GM19468 (cell line): ENCODE results near the gene HTRA3.

ENCODE experiments used
- ATAC-seq: cut with Tn5 transposase; IDR thresholded peaks from one replicate; pipeline ENCODE4 v1.9.1; 2021; ENCODE audit warnings: mild to moderate bottlenecking, moderate library complexity, moderate number of reproducible peaks; ENCODE audit not compliant: unreplicated experiment; ENCODE audit errors: extremely low read depth

Gene HTRA3

DNA sequence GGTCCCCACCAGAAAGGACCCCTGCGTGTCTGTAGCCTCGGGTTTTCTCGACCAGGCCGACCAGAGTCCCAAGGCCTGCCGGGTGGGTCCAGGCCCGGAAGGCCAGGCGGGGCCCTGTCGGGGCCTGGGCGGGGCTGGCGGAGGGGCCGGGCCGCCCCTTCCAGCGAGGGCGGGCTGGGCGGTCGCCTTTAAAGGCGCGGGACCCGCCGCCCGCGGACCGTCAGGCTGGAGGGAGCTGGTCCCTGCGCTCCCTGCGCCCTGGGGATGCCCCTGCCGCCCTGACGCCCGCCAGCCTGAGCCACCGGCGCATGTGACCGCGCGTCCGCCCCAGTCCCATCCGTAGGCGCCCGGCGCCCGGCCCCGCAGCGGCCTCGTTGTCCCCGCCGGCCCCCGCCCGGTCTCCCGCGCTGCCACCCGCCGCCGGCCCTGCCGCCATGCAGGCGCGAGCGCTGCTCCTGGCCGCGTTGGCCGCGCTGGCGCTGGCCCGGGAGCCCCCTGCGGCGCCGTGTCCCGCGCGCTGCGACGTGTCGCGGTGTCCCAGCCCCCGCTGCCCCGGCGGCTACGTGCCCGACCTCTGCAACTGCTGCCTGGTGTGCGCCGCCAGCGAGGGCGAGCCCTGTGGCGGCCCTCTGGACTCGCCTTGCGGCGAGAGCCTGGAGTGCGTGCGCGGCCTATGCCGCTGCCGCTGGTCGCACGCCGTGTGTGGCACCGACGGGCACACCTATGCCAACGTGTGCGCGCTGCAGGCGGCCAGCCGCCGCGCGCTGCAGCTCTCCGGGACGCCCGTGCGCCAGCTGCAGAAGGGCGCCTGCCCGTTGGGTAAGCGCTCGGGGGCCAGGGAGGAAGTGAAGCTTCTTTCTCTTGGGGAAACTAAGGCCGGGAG lies at the start of gene HTRA3:
TSS of gene HTRA3 (plus strand) at position 220 of the 883 bp plus-strand sequence. CDS start at position 435, 215 bp downstream.
- ATAC-seq, result no peak

DNA sequence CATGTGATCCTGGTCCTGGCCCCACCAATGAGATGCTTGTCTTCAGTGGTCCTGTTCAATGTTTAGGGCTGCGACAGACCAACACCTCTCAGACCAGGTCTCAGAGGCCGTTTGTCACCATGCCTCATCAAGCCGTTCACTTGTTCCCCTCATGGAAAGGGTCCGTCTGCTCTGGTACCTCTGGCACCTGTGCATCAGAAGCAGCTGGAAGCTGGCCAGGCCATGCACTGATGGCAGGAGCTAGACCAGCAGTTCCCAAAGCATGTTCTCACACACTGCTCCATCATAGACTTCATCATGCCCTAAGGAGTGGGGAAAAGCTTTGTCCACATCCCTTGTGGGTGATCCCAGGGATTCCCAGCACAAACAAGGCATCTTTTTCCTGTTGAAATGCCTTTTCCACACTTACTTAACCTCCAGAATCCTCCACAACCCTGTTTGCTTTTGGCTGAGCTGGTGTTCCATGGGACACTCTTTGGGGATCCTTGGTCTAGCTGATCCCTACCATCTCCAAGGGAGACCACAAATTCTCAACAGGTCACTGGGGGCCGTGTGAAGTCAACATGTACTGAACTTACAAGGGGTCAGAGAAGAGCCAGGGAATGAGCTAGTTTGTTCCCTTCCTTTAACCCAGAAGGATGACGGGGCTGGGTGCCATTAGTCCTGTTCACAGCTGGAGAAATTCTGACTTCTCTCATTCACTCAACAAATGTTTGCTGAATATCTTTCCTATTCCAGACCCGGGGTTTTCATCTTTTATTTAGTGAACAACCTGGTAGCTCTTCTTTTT lies 48.7 kb upstream of the HTRA3 start:
- ATAC-seq, result no peak

DNA sequence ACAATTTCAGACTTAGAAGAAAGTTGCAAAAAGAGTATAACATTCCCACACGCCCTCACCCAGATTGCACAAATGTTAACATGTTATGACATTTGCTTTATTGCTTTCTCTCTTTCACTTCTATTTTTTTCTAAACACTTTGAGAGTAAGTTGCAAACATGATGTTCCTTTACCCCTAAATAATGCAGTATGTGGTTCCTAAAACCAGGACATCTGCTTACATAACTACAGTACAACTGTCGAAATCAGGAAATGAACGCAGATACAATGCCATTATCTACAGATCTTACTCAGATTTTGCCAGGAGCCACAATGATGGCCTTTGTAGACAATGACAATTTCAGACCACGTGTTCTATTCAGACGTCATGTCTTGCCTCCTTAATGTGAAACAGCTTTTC lies 48.1 kb upstream of the HTRA3 start:
- peak; percentile 13 for ATAC-seq

DNA sequence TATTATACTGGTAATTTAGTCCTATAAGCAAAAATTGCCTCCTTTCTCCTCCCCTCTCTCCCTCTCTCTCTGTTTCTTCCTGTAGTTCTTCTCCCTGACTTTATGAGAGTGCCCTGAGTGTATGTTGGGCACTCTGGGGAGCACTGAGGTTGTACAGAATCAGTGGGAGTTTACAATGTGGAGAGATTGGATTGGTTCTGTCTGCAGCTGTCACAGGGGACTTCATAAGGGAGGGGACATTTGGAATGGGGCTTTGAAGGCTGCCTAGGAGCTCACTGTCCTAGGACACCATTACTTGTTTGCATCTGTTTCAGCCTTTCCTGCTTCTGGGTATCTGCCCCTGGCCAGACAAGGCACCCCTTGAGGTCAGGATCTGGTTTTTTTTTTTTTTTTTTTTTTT lies 47.6 kb upstream of the HTRA3 start:
- ATAC-seq, result no peak

- no peak for ATAC-seq
Measured at GRCh38 chr4:8222609-8223388, 46.8 kb upstream of the HTRA3 start.

DNA sequence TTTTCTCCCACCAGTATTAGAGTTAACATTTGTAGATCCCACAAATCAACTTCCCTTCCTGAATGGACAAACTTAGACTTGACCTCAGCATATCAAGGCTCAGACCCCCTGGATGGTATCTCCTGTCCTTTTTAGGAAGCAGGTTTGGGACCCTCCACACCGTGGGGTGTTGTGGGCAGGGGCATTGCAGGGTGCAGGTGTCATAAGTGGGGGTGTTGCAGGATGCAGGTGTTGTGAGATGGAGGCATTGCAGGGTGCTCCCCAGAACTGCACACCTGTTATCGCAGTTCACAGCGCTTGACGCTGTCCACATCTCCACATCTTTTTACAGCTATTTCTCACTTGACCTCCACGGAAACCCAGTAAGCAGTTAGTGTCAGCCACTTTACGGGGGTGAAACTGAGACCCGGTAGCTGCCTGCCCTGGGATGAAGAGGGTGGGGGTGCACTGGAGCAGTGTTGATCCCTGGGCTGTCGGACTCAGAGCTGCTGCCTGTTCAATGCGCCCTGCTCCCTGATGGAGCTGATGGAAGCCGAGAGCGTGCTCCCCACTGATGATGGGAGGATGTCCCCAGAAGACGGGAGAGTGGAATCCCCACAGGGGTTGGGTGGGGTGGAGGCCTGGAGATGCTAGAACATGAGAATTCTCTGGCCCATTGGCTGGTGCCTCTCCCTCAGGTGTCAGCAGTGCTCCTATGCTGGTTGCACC lies 45.1 kb upstream of the HTRA3 start:
- no peak for ATAC-seq

DNA sequence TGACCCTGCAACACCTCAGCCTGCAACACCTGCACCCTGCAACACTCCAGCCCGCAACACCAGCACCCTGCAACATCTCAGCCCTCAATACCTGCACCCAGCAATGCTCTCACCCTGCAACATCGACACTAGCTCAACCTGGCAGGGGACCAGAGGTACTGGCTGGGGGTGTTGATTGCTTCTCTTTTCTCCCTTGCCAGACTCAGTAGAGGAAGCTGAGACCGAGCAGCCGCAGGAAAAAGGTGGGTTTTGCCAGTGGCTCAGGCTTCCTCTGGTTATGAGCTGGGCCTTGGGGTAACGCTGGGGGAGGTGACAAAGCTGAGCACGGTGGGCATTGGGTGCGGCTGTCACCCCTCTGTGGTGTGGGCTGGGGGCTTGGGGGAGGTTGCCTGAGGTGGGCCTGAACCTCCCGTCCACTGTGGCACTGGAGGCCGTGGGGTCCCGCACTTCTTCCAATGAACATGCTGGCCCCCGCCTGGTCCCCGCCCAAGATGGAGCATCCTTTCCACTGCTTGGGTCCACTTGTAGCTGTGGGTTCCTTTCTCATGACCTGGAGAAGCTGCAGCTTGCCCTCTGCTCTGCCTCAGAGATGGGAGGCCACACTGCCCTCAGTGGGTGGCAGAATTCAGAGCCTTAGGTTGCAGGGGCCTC lies 44.5 kb upstream of the HTRA3 start:
- ATAC-seq, result no peak

DNA sequence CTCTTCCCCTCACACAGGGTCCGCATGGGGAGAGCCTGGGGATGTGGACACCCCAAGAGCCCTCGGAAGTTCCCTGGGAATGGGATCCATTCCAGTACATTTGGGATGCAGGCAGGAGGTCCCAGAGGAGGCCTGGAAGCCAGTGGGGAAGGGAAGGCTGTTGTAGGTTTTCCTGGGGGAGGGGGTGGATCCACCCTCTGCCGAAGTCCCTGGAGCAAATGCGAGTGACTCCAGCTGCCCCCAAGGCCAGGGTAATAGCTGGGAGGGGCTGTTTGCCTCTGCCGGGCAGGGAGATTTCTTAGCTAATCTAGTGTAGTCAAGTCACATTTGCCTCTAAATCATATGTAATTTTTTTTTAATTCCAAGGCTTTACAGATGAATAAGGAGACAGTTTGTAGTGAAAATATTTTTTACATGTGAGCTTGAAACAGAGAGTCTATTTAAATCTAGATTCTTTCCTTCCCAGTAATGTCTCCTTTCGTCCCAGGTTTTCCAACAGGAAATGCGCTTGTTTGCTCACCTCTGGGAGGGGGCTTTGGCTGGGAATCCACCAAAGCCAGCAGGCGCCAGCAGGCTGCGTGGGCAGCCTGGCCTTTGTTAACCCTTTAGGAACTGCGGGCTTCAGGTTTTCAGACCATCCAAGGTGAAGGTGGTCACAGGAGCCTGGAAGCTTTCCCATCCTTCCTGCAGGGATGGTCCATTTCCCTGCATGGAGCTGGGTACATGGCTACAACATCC lies 43.7 kb upstream of the HTRA3 start:
- ATAC-seq, result no peak

DNA sequence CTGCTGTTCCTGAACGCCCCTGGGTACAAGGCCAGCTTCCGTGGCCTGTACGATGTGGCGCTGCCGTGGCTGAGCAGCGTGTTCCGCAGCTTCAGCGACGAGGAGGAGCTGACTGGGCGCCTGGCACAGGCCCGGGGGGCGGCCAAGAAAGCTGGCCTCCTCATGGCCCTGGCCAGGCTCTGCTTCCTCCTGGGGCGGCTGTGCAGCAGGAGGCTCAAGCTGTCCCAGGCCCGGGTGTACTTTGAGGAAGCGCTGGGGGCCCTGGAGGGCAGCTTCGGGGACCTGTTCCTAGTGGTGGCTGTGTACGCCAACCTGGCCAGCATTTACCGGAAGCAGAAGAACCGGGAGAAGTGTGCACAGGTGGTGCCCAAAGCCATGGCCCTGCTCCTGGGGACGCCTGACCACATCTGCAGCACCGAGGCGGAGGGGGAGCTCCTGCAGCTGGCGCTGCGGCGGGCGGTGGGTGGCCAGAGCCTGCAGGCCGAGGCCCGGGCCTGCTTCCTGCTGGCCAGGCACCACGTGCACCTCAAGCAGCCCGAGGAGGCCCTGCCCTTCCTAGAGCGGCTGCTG lies 42.3 kb upstream of the HTRA3 start:
- no peak for ATAC-seq

DNA sequence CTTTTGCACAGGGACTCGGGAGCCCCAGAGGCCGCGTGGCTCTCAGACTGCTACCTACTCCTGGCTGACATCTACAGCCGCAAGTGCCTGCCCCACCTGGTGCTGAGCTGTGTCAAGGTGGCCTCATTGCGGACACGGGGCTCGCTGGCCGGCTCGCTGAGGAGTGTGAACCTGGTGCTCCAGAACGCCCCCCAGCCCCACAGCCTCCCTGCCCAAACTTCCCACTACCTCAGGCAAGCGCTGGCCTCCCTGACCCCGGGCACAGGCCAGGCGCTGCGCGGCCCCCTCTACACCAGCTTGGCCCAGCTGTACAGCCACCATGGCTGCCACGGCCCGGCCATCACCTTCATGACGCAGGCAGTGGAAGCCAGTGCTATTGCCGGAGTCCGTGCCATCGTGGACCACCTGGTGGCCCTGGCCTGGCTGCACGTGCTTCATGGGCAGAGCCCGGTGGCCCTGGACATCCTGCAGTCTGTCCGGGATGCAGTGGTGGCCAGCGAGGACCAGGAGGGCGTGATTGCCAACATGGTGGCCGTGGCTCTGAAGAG lies 41.7 kb upstream of the HTRA3 start:
- no peak for ATAC-seq

GRCh38 chr4:8228319-8229250 lies 41.0 kb upstream of the HTRA3 start:
- peak; percentile 53 for ATAC-seq

DNA sequence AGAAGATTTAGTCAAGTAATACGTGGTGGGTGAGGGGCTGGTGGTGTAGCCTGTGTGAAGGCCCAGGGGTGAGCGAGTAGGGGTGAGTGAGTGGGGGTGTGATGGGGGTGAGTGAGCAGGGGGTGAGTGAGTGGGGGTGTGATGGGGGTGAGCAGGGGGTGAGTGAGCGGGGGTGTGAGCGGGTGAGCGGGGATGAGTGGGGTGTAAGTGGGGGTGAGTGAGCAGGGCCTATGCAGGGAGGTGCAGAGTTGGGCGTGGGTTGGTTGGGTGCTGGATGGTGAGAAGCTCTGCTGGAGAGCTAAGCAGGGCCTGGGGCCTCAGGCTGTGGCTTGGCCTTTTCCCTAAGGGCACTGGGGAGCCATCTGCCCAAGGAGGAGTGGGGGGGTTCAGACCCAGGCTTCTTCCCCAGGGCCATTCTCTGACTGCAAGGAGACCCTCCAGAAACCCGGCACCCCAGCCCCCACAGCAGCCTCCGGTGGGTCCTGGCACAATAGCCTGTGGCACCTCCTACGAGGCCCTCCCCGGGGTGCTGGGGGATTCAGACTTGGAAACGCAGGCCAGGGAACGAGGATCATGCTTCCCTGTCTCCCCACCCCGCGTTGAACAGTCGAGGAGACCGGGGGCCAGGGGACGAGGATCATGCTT lies 40.1 kb upstream of the HTRA3 start:
- no peak for ATAC-seq

- ATAC-seq, result no peak
Measured at GRCh38 chr4:8230033-8230432, 39.5 kb upstream of the HTRA3 start.

DNA sequence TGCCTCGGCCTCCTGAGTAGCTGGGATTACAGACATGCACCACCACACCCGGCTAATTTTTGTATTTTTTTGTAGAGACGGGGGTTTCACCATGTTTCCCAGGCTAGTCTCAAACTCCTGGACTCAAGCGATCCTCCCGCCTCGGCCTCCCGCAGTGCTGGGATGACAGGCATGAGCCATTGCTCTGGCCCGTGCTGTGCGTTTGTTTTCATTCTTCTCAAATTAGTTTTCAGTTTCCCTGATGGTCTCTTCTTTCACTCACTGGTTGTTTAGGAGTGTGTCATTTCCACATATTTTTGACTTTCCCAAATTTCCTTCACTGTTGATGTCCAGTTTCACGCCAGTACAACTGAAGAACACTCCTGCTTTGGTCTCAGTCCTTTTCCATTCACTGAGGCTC lies 38.7 kb upstream of the HTRA3 start:
- no peak for ATAC-seq

DNA sequence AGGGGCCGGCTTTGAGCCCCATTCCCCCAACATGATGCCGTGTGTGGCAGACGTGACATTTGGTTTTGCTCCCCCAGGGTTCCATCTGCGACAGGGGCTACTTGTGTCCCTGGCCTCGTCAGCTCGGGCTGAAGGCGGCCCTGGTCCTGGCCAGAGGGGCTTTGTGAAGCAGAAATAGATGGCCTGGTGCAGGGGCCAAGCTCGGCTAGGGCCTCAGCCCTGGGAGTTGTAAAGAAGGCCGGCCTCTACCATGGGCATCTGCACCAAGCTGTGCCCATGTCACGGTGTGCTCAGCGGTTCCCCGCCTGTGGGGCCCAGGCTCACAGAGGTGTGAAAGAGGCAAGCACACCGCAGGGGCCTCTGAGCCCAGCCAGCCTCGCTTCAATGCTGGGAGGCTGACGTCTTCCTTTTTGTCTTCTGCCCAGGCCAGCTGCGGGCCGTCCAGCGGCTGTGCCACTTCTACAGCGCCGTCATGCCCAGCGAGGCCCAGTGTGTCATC lies 38.0 kb upstream of the HTRA3 start:
- no peak for ATAC-seq

DNA sequence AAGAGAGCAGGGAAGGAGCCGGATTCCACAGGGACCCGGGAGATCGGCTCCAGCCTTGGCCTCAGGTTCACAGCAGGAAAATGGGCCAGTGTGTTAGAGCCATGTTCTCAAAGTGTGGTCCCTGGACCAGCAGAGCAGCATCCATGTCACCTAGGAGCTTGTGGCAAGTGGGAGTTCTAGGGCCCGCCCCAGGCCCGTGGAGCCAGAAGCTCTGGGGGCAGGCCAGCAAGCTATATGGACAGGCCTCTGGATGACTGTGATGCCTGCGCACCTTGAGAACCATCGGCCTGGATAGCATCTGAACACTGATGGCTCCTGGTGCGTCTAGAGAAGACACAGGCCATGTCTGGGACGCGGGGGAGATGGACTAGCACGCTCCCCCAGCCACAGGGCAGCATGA lies 36.8 kb upstream of the HTRA3 start:
- ATAC-seq, result no peak
